T-cell (primary cell): ENCODE results near the gene ETNK2. TPM values are rescaled to one million over a fixed set of nuclear protein-coding genes. Genes with fewer than 3 reads are reported as not detected.

Source experiments
- ATAC-seq, 4 experiments: fragments of 200-7000 bp in 3 of 4; fragments of 150-1000 bp in 1 of 4; cut with Tn5 transposase; replicated peaks in 1 of 4; 1 replicate in 3 of 4; 2 replicates in 1 of 4; pipeline ENCODE4 v1.10.0; 2021; ENCODE audit warnings: moderate library complexity in 3 of 4, mild to moderate bottlenecking in 2 of 4, moderate number of reproducible peaks in 1 of 4
- CTCF ChIA-PET, 2 donors: fragments of 300-600 bp; sonication (Branson Sonifier 250); formaldehyde crosslinking; loops; one replicate each; lab custom pipeline; 2022; ENCODE audit warnings: antibody characterized with exemption in 2 of 2; lab: Charles Lee
- POLR2A ChIA-PET, 2 donors: fragments of 300-600 bp; sonication (Branson Sonifier 250); formaldehyde crosslinking; loops; one replicate each; lab custom pipeline; 2022; ENCODE audit warnings: antibody characterized with exemption in 2 of 2; lab: Charles Lee
- DNase-seq, 35 experiments: peaks; one replicate each; pipeline versions ENCODE4 v3.0.0 to v3.0.0-alpha.2; 2013 to 2023
- H3K27ac ChIP-seq: one replicate; pipeline ENCODE4 v1.5.1; 2013; ENCODE audit warnings: low read length
- H3K27me3 ChIP-seq, 2 experiments: replicated peaks in 1 of 2; 1 replicate in 1 of 2; 2 replicates in 1 of 2; pipeline versions ENCODE4 v1.6.1 to v1.7.0; 2013; ENCODE audit warnings: low read length in 1 of 2, mixed read lengths in 1 of 2; ENCODE audit not compliant: control insufficient read depth in 2 of 2, insufficient read depth in 2 of 2; ENCODE audit errors: extremely low read depth in 1 of 2
- H3K36me3 ChIP-seq, 2 donors: 1 replicate in 1 of 2; 2 replicates in 1 of 2; pipeline versions ENCODE4 v1.6.1 to v1.7.0; 2013; ENCODE audit warnings: low read length in 1 of 2; ENCODE audit not compliant: control insufficient read depth in 2 of 2, insufficient read depth in 1 of 2; ENCODE audit errors: extremely low read depth in 1 of 2
- H3K4me1 ChIP-seq, 2 experiments: 1 replicate in 1 of 2; 2 replicates in 1 of 2; pipeline versions ENCODE4 v1.6.1 to v1.7.0; 2013; ENCODE audit warnings: low read length in 2 of 2, mixed read lengths in 1 of 2; ENCODE audit not compliant: insufficient read depth in 2 of 2, control insufficient read depth in 1 of 2; ENCODE audit errors: extremely low read depth in 1 of 2
- H3K4me3 ChIP-seq, 2 donors: 1 replicate in 1 of 2; 2 replicates in 1 of 2; pipeline versions ENCODE4 v1.5.1 to v1.7.0; 2013; ENCODE audit warnings: mild to moderate bottlenecking in 2 of 2, low read length in 1 of 2, moderate library complexity in 1 of 2; ENCODE audit not compliant: control insufficient read depth in 1 of 2; ENCODE audit errors: extremely low read depth in 1 of 2
- H3K9me3 ChIP-seq: 2 replicates; pipeline ENCODE4 v1.7.0; 2013
- H3K27ac Mint-ChIP-seq, 2 donors: one replicate each; pipeline ENCODE4 v1.8.0; 2020 to 2021; ENCODE audit warnings: mild to moderate bottlenecking in 2 of 2, mixed read lengths in 2 of 2
- H3K27me3 Mint-ChIP-seq, 2 donors: one replicate each; pipeline ENCODE4 v1.8.0; 2021 to 2022; ENCODE audit warnings: mixed read lengths in 2 of 2
- H3K36me3 Mint-ChIP-seq: one replicate; pipeline ENCODE4 v1.8.0; 2021; ENCODE audit warnings: mixed read lengths
- H3K4me1 Mint-ChIP-seq, 3 donors: one replicate each; pipeline ENCODE4 v1.8.0; 2020 to 2022; ENCODE audit warnings: mixed read lengths in 3 of 3, mild to moderate bottlenecking in 1 of 3
- H3K4me3 Mint-ChIP-seq, 3 donors: one replicate each; pipeline ENCODE4 v1.8.0; 2020 to 2022; ENCODE audit warnings: mild to moderate bottlenecking in 3 of 3, mixed read lengths in 3 of 3, moderate library complexity in 3 of 3
- H3K9me3 Mint-ChIP-seq, 3 donors: one replicate each; pipeline ENCODE4 v1.8.0; 2020 to 2022; ENCODE audit warnings: mixed read lengths in 3 of 3
- WGBS: methylation state at CpG from one replicate; pipeline ENCODE4 v1.1.5; 2013; ENCODE audit warnings: missing lambda C conversion rate; ENCODE audit not compliant: insufficient coverage; 5-methylcytosine and 5-hydroxymethylcytosine counted together
- total RNA-seq, 35 experiments: library from RNA in 6 of 35; stranded (reverse) in 6 of 35; fragments of 120-200 nt in 1 of 35; gene quantifications; one replicate each; pipeline versions ENCODE4 v1.2.1 to v1.2.4 and lab custom pipeline; 2013 to 2026

Gene ETNK2
- total RNA-seq, 5 donors from 2014 or later (not counting 1 experiment from before 2014, with no cell fraction given) = 3.4 to 11.1 (median 4.2) TPM

DNA sequence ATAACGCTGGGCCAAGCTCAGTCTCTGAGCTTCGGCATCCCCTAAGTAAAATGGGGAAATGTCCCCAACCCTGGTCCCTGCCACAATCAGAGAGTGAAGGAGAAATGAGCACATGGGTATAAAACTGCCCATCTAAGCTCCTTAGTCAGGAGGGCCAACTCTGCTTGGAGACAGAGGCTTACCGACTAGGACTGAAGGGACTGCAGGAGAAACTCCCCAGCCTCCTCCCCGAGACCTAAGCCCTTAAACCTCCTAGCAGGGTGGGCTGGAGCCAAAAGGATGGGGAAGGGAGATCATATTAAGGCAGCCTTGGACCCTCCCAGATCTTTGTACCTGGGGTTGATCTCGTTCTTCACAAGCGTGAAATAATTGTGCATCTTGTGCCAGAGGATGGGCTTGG, 5.5 kb downstream of the ETNK2 start:
- H3K4me1 ChIP-seq = peaks cover 0 to 6% of the 10 kb centered on the region in 2 experiments
- H3K27me3 Mint-ChIP-seq = peaks cover 0 to 6% of the 10 kb centered on the region in 2 donors
- no peak overlapping the region for H3K27ac Mint-ChIP-seq
- DNase-seq = no peak
- POLR2A ChIA-PET = no interaction called here
- no peak overlapping the region for H3K27ac ChIP-seq
- H3K4me3 ChIP-seq = no peak overlapping the region
- H3K9me3 Mint-ChIP-seq = no peaks in the 10 kb centered on the region
- no peak for ATAC-seq
- H3K36me3 Mint-ChIP-seq = no peaks in the 10 kb centered on the region
- WGBS = 87% methylated on average over 2 of the region's 6 CpGs
- H3K27me3 ChIP-seq = peaks cover 0 to 11% of the 10 kb centered on the region in 2 experiments
- CTCF ChIA-PET = no interaction called here
- H3K4me3 Mint-ChIP-seq = no peak overlapping the region
- no peaks in the 10 kb centered on the region for H3K36me3 ChIP-seq
- peaks cover 0 to 10% (median 4%) of the 10 kb centered on the region in 3 donors for H3K4me1 Mint-ChIP-seq
- H3K9me3 ChIP-seq = no peaks in the 10 kb centered on the region

DNA sequence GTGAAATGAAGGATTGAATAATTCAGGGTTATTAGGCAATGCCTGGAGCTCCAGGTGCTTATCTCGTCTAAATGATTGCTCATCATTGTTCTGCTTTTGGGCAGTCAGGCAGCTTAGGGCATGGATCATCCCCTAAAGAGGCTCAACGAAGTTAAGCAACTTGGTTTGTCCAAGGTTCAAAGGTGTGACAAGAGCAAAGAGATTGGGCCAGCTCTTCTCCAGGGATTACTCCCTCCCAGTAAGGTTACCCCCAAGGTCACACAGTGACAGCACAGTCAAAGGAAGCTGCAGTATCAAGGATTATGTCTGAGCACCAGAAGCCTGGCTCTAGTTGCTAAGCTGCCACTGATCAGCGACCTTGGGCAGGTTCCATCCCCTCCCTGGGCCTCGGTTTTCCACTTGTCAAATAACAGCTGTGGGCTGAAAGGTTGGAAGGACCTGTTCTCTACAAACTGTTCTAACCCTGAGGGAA, 6.8 kb downstream of the ETNK2 start:
- Histone ChIP-seq H3K9me3 (no peaks in the 10 kb centered on the region), H3K27ac (no peak overlapping the region), H3K4me1 (no peaks in the 10 kb centered on the region), H3K4me3 (no peak overlapping the region), H3K36me3 (no peaks in the 10 kb centered on the region), H3K27me3 (peaks cover 0 to under 1% of the 10 kb centered on the region in 2 experiments)
- no peak for DNase-seq
- Mint-ChIP-seq H3K4me1 (peaks cover 0 to 2% (median 1%) of the 10 kb centered on the region in 3 donors), H3K9me3 (no peaks in the 10 kb centered on the region), H3K27me3 (peaks cover 0 to under 1% of the 10 kb centered on the region in 2 donors), H3K36me3 (peaks cover 5% of the 10 kb centered on the region), H3K27ac (no peak overlapping the region), H3K4me3 (no peak overlapping the region)
- ATAC-seq = no peak
- WGBS = 60% methylated on average over 4 of the region's 4 CpGs
- CTCF ChIA-PET = interaction anchor here in 1 of 2 donors (1.1 kb wide), 1 partner anchor 16 kb away, joined by 3 read pairs; no protein-coding TSS in a partner anchor
- POLR2A ChIA-PET = no interaction called here

DNA sequence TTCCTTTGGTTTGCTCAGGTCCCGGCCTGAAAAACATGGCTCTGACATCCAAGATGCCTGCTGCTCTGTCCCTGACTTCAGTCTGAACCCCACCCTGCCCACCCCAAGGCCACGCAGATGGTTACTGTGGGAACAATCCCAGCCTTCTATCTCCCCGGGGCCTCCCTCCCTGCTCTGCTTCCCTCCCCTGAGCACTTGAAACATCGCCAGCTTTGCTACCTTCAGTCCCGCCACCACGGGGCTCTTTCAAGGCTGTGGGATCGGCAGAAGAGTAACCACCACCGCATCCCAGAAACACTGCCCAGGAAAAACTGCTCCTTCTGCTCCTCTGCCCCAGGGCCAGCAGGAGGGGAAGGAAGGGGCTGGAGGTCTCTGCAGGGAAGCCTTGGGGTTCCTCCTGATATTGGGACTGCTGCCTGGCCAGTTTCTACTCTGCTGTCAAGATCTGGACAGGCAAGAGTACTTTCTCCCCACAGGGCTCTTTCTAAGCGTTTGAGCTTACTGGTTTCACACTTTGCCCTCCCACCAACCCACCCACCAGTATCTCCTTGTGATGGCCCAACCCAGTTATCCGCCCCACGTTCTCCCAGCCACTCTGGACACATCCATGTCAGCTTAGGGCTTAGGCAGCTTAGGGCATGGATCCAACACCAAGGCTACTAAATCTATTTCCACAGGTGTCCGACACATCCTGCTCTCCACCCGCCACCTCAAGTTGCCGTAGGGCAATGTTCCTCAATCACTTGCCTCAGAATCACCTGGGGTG, 8.4 kb downstream of the ETNK2 start:
- ChIA-PET CTCF (interaction anchor here in 1 of 2 donors (0.6 kb wide), 1 partner anchor 162 kb away, joined by 3 read pairs; no protein-coding TSS in a partner anchor), POLR2A (no interaction called here)
- Histone ChIP-seq H3K4me1 (no peaks in the 10 kb centered on the region), H3K4me3 (no peak overlapping the region), H3K36me3 (no peaks in the 10 kb centered on the region), H3K9me3 (no peaks in the 10 kb centered on the region), H3K27ac (no peak overlapping the region), H3K27me3 (no peaks in the 10 kb centered on the region)
- H3K27me3 Mint-ChIP-seq = no peaks in the 10 kb centered on the region
- peaks cover 11% of the 10 kb centered on the region for H3K36me3 Mint-ChIP-seq
- no peak overlapping the region for H3K4me3 Mint-ChIP-seq
- DNase-seq = no peak
- no peaks in the 10 kb centered on the region for H3K4me1 Mint-ChIP-seq
- 86% methylated on average over 10 of the region's 14 CpGs for WGBS
- no peak for ATAC-seq
- H3K27ac Mint-ChIP-seq = no peak overlapping the region
- H3K9me3 Mint-ChIP-seq = no peaks in the 10 kb centered on the region

DNA sequence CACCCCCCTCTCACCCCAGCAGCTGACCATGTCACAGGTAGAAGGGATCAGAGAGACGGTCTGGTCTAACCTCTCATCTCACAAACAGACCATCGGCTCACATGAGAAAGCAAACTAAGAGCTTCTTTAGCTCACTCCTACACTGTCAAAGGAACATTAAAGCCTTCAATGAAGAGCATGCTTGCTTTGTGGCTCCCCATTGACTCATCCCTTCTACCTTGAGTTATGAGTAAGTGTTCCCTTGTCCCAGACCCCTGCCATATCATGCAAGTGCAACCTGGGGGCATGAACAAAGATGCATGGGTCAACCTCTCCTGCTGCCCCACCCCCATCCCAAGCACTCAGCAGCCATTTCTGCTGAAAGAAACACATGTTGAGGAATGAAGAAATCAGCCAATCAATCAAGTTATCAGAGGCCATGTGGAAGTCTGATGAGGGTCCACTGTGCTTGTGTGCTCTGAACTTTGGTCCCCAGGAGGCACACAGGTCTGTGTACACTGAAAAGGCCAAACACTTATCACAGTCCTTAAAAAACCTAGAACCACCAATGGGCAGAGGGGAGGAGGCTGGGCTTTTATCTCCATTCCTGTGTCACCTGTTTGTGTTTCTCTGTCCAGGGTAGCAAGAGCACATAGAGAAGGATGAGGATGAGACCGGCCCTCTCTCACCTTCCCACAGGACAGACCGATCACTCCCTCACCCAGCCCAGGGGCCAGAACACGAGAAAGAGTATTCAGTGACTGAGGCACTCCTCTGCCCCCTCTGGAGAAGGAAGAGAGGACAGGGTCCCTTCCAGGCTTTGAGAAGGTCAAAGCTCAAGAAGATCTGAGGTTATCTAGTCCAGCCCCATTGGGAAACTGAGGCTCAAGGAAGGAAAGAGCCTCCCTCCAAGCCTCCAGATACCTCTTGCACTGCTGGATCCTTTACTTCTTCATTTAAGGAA, 9.5 kb downstream of the ETNK2 start:
- H3K36me3 Mint-ChIP-seq = peaks cover 11% of the 10 kb centered on the region
- H3K4me3 Mint-ChIP-seq = no peak overlapping the region
- 100% methylated on average over 1 of the region's 5 CpGs for WGBS
- ATAC-seq (no peak), DNase-seq (no peak)
- ChIA-PET POLR2A (no interaction called here), CTCF (interaction anchor here in 1 of 2 donors (0.5 to 0.6 kb wide), 2 partner anchors 12 to 161 kb away, joined by 3 to 4 read pairs; no protein-coding TSS in a partner anchor)
- no peak overlapping the region for H3K4me3 ChIP-seq
- no peaks in the 10 kb centered on the region for H3K9me3 Mint-ChIP-seq
- H3K27ac Mint-ChIP-seq = no peak overlapping the region
- H3K27me3 ChIP-seq = no peaks in the 10 kb centered on the region
- no peak overlapping the region for H3K27ac ChIP-seq
- H3K4me1 ChIP-seq = no peaks in the 10 kb centered on the region
- H3K36me3 ChIP-seq = no peaks in the 10 kb centered on the region
- H3K9me3 ChIP-seq = no peaks in the 10 kb centered on the region
- no peaks in the 10 kb centered on the region for H3K27me3 Mint-ChIP-seq
- no peaks in the 10 kb centered on the region for H3K4me1 Mint-ChIP-seq

DNA sequence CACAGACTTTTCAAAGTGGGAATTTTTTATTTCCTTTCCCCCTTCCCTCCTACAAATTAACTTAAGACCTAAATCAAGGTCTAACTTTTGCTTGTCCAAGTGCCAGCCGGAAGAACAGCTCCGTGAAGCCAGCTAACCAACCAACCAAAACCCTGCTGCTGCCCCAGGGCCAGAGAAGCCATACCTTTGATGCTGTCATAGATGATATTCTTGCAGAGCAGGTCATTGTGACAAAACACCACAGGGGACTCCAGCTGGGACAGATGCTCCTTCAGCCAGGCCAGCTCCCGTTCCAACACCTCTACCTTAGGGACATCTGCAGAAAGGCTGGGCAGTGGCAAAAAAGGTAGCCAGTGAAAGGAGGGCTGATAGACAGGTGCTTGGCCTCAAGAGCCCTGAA, 10.7 kb downstream of the ETNK2 start:
- POLR2A ChIA-PET = interaction anchor here in 1 of 2 donors (0.5 kb wide), 1 partner anchor 42 kb away, joined by 10 read pairs; no protein-coding TSS in a partner anchor

DNA sequence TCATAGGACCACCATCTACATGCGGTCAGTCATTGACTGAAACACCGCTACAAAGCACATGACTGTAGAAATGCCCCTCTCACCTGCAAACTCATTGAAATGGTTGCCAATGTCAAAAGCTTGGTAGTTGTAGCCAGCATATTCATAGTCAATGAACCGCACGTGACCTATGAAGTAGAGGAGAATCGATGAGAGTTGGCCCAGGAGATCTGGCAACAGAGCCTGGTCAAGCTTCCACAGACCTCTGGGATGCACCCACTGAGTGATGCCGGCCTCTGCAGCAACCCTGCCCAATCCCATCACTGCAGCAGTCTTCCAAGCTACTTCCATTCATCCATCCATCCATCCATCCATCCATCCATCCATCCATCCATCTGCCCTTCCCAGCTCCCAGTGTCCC, 11.9 kb downstream of the ETNK2 start:
- Histone ChIP-seq H3K9me3 (no peaks in the 10 kb centered on the region), H3K36me3 (no peaks in the 10 kb centered on the region), H3K4me3 (no peak overlapping the region), H3K27ac (no peak overlapping the region), H3K27me3 (no peaks in the 10 kb centered on the region), H3K4me1 (no peaks in the 10 kb centered on the region)
- Mint-ChIP-seq H3K36me3 (peaks cover 11% of the 10 kb centered on the region), H3K4me1 (no peaks in the 10 kb centered on the region), H3K9me3 (no peaks in the 10 kb centered on the region), H3K27me3 (no peaks in the 10 kb centered on the region), H3K4me3 (no peak overlapping the region), H3K27ac (no peak overlapping the region)
- DNase-seq (no peak), ATAC-seq (no peak)
- WGBS = 100% methylated on average over 3 of the region's 6 CpGs
- ChIA-PET CTCF (interaction anchor here in 1 of 2 donors (0.6 kb wide), 1 partner anchor 113 kb away, joined by 3 read pairs; no protein-coding TSS in a partner anchor), POLR2A (no interaction called here)

More for the DNA sequence above, 10.7 kb downstream of the ETNK2 start:
- H3K27ac ChIP-seq = no peak overlapping the region
- Mint-ChIP-seq H3K9me3 (no peaks in the 10 kb centered on the region), H3K27me3 (no peaks in the 10 kb centered on the region), H3K27ac (no peak overlapping the region), H3K36me3 (peaks cover 11% of the 10 kb centered on the region), H3K4me3 (no peak overlapping the region), H3K4me1 (no peaks in the 10 kb centered on the region)
- H3K4me3 ChIP-seq = no peak overlapping the region
- no peaks in the 10 kb centered on the region for H3K27me3 ChIP-seq
- no peaks in the 10 kb centered on the region for H3K9me3 ChIP-seq
- CTCF ChIA-PET = no interaction called here
- 100% methylated on average over 2 of the region's 3 CpGs for WGBS
- ATAC-seq (no peak), DNase-seq (no peak)
- H3K4me1 ChIP-seq = no peaks in the 10 kb centered on the region
- no peaks in the 10 kb centered on the region for H3K36me3 ChIP-seq
